Peyer's patch (tissue), 4 donors: ENCODE measurements around the gene CA11. TPM values are rescaled to one million over a fixed set of nuclear protein-coding genes. Genes with fewer than 3 reads are reported as not detected.

Experiments
- DNase-seq, 3 donors: peaks; one replicate each; pipeline ENCODE4 v3.0.0-alpha.2; 2017 to 2019
- H3K27ac ChIP-seq, 4 donors: fragments of 200-600 bp; sonication (generic); one replicate each; pipeline ENCODE4 v1.5.1; 2016 to 2019
- H3K27me3 ChIP-seq, 2 donors: fragments of 200-600 bp; sonication (generic); one replicate each; pipeline ENCODE4 v1.5.1; 2019
- H3K36me3 ChIP-seq, 3 donors: fragments of 200-600 bp; sonication (generic); one replicate each; pipeline ENCODE4 v1.5.1; 2016 to 2019
- H3K4me1 ChIP-seq, 4 donors: fragments of 200-600 bp; sonication (generic); one replicate each; pipeline ENCODE4 v1.5.1; 2016 to 2019
- H3K4me3 ChIP-seq, 4 donors: fragments of 200-600 bp; sonication (generic); 1 replicate in 3 of 4; 2 replicates in 1 of 4; pipeline ENCODE4 v1.5.1; 2016 to 2019; ENCODE audit warnings: mild to moderate bottlenecking in 1 of 4
- H3K9me3 ChIP-seq, 4 donors: fragments of 200-600 bp; sonication (generic); one replicate each; pipeline ENCODE4 v1.5.1; 2016 to 2019; ENCODE audit warnings: mild to moderate bottlenecking in 1 of 4
- POLR2A ChIP-seq, 2 donors: fragments of 450-650 bp; IDR thresholded peaks; one replicate each; pipeline ENCODE4 v1.5.1; 2017; ENCODE audit warnings: antibody characterized with exemption in 2 of 2, mild to moderate bottlenecking in 2 of 2, moderate library complexity in 2 of 2
- total RNA-seq, 4 donors: library from RNA; depleted of rRNA; stranded (reverse); fragments of >200 nt; gene quantifications; one replicate each; pipeline ENCODE4 v1.1.0, GENCODE V29; 2016
- TF ChIP-seq, protein P1 (sequence below), 6 experiments: fragments of 450-650 bp in 4 of 6; fragments of 200-600 bp in 2 of 6; sonication (generic) in 1 of 6; IDR thresholded peaks; one replicate each; pipeline ENCODE4 v1.5.1; 2017 to 2019; ENCODE audit warnings: antibody characterized with exemption in 6 of 6, mild to moderate bottlenecking in 3 of 6, moderate library complexity in 1 of 6

Gene CA11
- total RNA-seq, 4 donors from 2014 or later: 0.70 to 8.3 (median 2.1) TPM

DNA sequence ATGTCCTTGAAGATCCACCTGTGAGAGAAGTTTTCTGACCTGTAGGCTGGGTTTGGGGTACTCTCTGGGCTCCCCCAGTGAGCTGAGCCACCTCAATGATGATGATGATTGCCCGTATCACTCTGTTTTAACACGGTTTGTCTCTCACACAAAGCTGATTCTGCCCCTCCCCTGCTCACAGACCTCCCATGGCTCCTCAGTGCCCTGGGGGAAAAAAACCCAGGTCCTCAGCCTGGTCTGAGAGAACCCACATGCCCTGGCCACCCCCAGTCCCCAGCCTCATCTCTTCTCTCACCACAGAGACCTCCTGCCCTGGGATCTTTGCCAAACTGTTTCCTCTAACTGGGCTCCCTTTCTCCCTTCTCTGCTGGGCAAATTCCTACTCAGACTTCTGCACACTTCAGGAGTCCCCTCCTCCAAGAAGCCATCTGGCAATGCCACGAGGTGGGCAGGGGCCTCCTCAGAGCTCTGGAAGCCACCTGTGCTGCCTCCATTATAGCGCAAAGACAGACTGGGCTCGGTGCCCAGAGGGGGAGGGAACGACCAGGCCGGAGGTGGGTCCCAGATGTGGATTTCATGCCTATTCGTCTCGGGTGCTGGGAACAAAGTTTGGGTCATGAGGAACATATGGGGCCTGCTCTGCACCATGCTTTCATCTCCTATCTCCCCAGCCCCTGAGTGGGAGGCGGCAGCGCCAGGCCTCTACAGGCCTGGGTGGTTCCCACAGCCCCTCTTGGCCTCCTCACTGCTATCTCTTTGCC is 8.5 kb upstream of the CA11 start:
- no peak overlapping the region for H3K27ac ChIP-seq
- peak in 1 of 3 donors; percentile 52 for DNase-seq
- no peak overlapping the region for H3K4me3 ChIP-seq
- H3K36me3 ChIP-seq: no peaks in the 10 kb centered on the region
- TF ChIP-seq POLR2A (IDR thresholded peaks at IDR 0.05): no peak
- TF ChIP-seq, protein P1, sequence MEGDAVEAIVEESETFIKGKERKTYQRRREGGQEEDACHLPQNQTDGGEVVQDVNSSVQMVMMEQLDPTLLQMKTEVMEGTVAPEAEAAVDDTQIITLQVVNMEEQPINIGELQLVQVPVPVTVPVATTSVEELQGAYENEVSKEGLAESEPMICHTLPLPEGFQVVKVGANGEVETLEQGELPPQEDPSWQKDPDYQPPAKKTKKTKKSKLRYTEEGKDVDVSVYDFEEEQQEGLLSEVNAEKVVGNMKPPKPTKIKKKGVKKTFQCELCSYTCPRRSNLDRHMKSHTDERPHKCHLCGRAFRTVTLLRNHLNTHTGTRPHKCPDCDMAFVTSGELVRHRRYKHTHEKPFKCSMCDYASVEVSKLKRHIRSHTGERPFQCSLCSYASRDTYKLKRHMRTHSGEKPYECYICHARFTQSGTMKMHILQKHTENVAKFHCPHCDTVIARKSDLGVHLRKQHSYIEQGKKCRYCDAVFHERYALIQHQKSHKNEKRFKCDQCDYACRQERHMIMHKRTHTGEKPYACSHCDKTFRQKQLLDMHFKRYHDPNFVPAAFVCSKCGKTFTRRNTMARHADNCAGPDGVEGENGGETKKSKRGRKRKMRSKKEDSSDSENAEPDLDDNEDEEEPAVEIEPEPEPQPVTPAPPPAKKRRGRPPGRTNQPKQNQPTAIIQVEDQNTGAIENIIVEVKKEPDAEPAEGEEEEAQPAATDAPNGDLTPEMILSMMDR (IDR thresholded peaks at IDR 0.05): no peak
- H3K27me3 ChIP-seq: no peaks in the 10 kb centered on the region
- no peaks in the 10 kb centered on the region for H3K9me3 ChIP-seq
- H3K4me1 ChIP-seq: no peaks in the 10 kb centered on the region

GRCh38 chr19:48651683-48652048 is 5.7 kb upstream of the CA11 start:
- H3K9me3 ChIP-seq: no peaks in the 10 kb centered on the region
- no peaks in the 10 kb centered on the region for H3K36me3 ChIP-seq
- TF ChIP-seq, protein P1 (IDR thresholded peaks at IDR 0.05): no peak
- TF ChIP-seq POLR2A (IDR thresholded peaks at IDR 0.05): no peak
- no peak for DNase-seq
- H3K27me3 ChIP-seq: no peaks in the 10 kb centered on the region
- no peak overlapping the region for H3K27ac ChIP-seq
- no peaks in the 10 kb centered on the region for H3K4me1 ChIP-seq
- no peak overlapping the region for H3K4me3 ChIP-seq

DNA sequence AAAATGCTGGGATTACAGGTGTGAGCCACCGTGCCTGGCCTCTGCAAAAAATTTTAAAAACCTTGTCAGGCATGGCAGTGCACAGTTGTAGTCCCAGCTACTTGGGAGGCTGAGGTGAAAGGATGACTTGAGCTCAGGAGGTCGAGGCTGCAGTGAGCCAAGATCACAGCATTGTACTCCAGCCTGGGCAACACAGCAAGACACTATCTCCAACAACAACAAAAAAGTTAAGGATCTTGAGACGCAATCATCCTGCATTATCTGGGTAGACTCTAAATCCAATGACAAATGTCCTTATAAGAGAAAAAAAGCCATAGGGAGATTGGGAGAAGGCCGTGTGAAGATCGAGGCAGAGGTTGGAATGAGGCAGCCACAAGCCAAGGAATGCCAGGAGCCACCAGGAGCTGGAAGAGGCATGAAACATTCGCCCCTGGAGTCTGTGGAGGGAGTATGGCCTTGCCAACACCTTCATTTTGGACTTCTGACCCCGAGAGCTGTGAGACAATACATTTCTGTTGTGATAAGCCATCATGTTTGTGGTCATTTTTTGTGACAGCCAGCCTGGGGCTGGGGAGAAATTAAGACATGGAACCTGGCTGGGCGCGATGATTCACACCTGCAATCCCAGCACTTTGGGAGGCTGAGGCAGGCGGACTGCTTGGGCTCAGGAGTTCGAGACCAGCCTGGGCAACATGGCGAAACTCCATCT is 5.1 kb upstream of the CA11 start:
- no peaks in the 10 kb centered on the region for H3K36me3 ChIP-seq
- no peaks in the 10 kb centered on the region for H3K27me3 ChIP-seq
- TF ChIP-seq, protein P1 (IDR thresholded peaks at IDR 0.05): no peak
- no peak overlapping the region for H3K27ac ChIP-seq
- DNase-seq: no peak
- no peaks in the 10 kb centered on the region for H3K9me3 ChIP-seq
- peaks cover 0 to 3% (median 0%) of the 10 kb centered on the region in 4 donors for H3K4me1 ChIP-seq
- H3K4me3 ChIP-seq: no peak overlapping the region

DNA sequence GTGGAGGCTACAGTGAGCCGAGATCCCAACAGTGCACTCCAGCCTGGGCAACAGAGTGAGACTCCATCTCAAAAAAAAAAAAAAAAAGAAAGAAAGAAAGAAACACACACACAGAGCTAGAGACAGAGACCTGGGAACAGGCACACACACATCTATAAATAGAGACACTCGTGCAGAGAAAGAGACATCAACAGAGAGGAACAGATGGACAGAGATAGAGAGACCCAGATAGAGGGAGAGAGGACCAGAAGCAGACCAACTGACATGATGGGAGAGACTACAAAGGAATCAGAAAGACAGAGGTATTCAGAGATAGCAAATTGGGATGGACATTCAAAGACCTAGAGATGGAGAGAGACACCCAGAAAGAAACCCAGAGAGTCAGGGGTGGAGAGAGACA is 2.1 kb upstream of the CA11 start:
- Histone ChIP-seq H3K27me3 (no peaks in the 10 kb centered on the region), H3K9me3 (no peaks in the 10 kb centered on the region), H3K36me3 (no peaks in the 10 kb centered on the region), H3K27ac (no peak overlapping the region), H3K4me3 (no peak overlapping the region), H3K4me1 (peaks cover 0 to 20% (median 0%) of the 10 kb centered on the region in 4 donors)
- DNase-seq: no peak
- TF ChIP-seq, protein P1 (IDR thresholded peaks at IDR 0.05): no peak
- no peak for TF ChIP-seq POLR2A (IDR thresholded peaks at IDR 0.05)

DNA sequence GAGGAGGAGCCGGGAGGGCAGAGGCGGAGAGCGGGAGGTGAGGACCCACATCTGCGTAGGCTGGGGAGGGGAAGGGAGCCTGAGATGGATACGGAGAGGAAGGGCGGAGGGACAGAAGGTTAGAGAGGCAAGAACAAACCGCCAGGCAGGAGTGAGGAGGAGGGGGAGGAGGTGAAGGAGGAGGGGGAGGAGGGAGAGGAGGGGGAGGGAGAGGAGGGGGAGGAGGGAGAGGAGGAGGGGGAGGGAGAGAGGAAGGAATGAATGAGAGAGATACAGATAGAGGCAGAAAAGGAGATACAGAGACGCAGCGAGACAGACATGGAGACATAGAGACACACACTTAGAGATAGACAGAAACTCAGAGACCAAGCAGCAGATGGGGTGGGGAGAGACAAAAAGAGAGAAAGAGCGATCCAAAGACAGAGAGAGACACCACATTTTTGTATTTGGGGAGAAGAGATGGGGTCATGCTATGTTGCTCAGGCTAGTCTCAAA is 782 bp upstream of the CA11 start:
- Histone ChIP-seq H3K4me1 (peaks cover 0 to 20% (median 0%) of the 10 kb centered on the region in 4 donors), H3K27ac (peak overlapping the region; percentile 72 to 94 (median 84)), H3K4me3 (peak overlapping the region; percentile 40 to 59 (median 56)), H3K9me3 (no peaks in the 10 kb centered on the region), H3K36me3 (no peaks in the 10 kb centered on the region), H3K27me3 (no peaks in the 10 kb centered on the region)
- no peak for DNase-seq
- TF ChIP-seq, protein P1 (IDR thresholded peaks at IDR 0.05): no peak
- TF ChIP-seq POLR2A (IDR thresholded peaks at IDR 0.05): no peak
